Body of pancreas (tissue), 4 donors: ENCODE results near the gene SLC36A1.

Source experiments
- POLR2A ChIP-seq, 3 donors: fragments of 450-650 bp; IDR thresholded peaks; one replicate each; pipeline ENCODE4 v1.6.1; 2016; ENCODE audit warnings: antibody characterized with exemption in 3 of 3, mild to moderate bottlenecking in 2 of 3
- TF ChIP-seq, protein P1 (sequence below), 7 experiments: fragments of 450-650 bp in 4 of 7; fragments of 200-600 bp in 3 of 7; sonication (generic) in 3 of 7; IDR thresholded peaks; one replicate each; pipeline ENCODE4 v1.5.1; 2016 to 2019; ENCODE audit warnings: antibody characterized with exemption in 7 of 7

DNA sequence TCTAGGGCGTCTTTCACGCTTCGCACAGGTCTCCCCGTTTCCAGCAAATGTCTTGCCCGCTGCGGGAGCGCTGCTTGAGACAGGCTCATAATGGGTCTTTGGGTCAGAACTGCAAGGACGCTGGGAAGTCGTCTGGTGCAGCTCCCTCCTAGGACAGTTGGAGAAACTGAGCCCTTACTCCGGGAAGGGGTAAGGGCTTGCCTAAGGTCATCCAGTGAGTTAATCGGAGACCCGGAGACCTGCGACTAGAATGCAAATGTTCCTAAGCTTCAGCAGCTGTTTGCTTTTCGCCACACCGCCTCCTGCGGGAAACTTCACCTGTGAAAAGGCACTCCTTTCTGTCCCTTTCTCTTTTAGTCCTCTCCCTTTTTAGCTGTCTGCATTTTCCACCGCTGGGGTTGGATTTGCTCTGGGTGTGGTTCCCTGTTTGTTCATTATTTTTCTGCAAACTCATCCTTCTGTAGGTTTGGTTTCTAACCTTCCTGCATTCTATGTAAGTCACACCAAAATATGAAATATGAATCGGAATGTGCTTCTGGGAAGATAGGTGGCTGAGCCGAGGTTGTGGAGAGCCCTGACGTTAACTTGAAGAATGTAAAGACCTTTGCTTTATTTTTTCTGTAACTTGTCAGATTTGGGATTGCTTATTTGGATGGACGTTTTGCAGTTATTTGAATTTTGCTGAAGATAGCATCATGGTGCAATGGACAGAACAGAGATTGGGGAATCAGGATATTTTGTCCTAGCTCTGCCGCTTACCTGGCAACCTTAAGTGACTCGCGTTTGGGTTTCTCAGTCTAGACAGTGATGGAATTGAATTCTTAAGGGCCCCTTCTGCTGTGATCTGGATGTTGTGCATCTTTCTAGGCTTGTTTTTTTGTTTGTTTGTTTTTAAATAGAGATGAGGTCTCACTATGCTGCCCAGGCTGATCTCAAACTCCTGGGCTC is 909 bp downstream of the SLC36A1 start:
- TF ChIP-seq, protein P1, sequence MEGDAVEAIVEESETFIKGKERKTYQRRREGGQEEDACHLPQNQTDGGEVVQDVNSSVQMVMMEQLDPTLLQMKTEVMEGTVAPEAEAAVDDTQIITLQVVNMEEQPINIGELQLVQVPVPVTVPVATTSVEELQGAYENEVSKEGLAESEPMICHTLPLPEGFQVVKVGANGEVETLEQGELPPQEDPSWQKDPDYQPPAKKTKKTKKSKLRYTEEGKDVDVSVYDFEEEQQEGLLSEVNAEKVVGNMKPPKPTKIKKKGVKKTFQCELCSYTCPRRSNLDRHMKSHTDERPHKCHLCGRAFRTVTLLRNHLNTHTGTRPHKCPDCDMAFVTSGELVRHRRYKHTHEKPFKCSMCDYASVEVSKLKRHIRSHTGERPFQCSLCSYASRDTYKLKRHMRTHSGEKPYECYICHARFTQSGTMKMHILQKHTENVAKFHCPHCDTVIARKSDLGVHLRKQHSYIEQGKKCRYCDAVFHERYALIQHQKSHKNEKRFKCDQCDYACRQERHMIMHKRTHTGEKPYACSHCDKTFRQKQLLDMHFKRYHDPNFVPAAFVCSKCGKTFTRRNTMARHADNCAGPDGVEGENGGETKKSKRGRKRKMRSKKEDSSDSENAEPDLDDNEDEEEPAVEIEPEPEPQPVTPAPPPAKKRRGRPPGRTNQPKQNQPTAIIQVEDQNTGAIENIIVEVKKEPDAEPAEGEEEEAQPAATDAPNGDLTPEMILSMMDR (IDR thresholded peaks at IDR 0.05), result peak in 3 of 7 experiments; percentile 13 to 17 (median 14)
- TF ChIP-seq POLR2A (IDR thresholded peaks at IDR 0.05), result no peak
